NCI-H146 (cell line): Measurements from ENCODE around the gene PHLDB3.

Experiments
- DNase-seq: peaks from one replicate; lab custom pipeline; 2025; lab: John Stamatoyannopoulos, UW

The PHLDB3 gene

GRCh38 chr19:43498233-43498842 is 6.2 kb downstream of the PHLDB3 start:
- DNase-seq: no peak

GRCh38 chr19:43496960-43497359 is 7.6 kb downstream of the PHLDB3 start:
- no peak for DNase-seq

GRCh38 chr19:43495082-43495481 is 9.5 kb downstream of the PHLDB3 start:
- no peak for DNase-seq

GRCh38 chr19:43490759-43491158 is 13.8 kb downstream of the PHLDB3 start:
- no peak for DNase-seq

- DNase-seq: no peak
Observed at GRCh38 chr19:43489979-43490599, 14.5 kb downstream of the PHLDB3 start.

GRCh38 chr19:43489310-43489709 is 15.2 kb downstream of the PHLDB3 start:
- DNase-seq: no peak

- DNase-seq: no peak
Observed at GRCh38 chr19:43488179-43488578, 16.4 kb downstream of the PHLDB3 start.

GRCh38 chr19:43486412-43486811 is 18.1 kb downstream of the PHLDB3 start:
- no peak for DNase-seq

GRCh38 chr19:43485951-43486350 is 18.6 kb downstream of the PHLDB3 start:
- DNase-seq: no peak

- DNase-seq: no peak
Observed at GRCh38 chr19:43483281-43483680, 21.3 kb downstream of the PHLDB3 start.

- no peak for DNase-seq
Observed at GRCh38 chr19:43482193-43482592, 22.4 kb downstream of the PHLDB3 start.

- no peak for DNase-seq
Observed at GRCh38 chr19:43481701-43482100, 22.8 kb downstream of the PHLDB3 start.

- DNase-seq: no peak
Observed at GRCh38 chr19:43480574-43480973, 24.0 kb downstream of the PHLDB3 start.

GRCh38 chr19:43479961-43480561 is 24.5 kb downstream of the PHLDB3 start:
- no peak for DNase-seq

GRCh38 chr19:43479226-43479625 is 25.3 kb downstream of the PHLDB3 start:
- DNase-seq: no peak

GRCh38 chr19:43478323-43478722 is 26.2 kb downstream of the PHLDB3 start:
- no peak for DNase-seq

GRCh38 chr19:43476606-43477005 is 27.9 kb downstream of the PHLDB3 start:
- no peak for DNase-seq

GRCh38 chr19:43474986-43475705 is 29.4 kb downstream of the PHLDB3 start:
- peak; percentile 94 for DNase-seq

GRCh38 chr19:43474487-43474886 is 30.1 kb downstream of the PHLDB3 start:
- no peak for DNase-seq

GRCh38 chr19:43471091-43471490 is 33.5 kb downstream of the PHLDB3 start:
- no peak for DNase-seq

- no peak for DNase-seq
Observed at GRCh38 chr19:43470288-43470687, 34.3 kb downstream of the PHLDB3 start.

- DNase-seq: no peak
Observed at GRCh38 chr19:43469160-43469480, 35.4 kb downstream of the PHLDB3 start.
